GM12872 (cell line): ENCODE measurements around the gene CLCN7.

Source experiments
- TF ChIP-seq, protein P1 (sequence below): IDR thresholded peaks from 3 replicates; pipeline ENCODE4 v1.5.1; 2011; ENCODE audit warnings: low read depth, mild to moderate bottlenecking, low read length, moderate library complexity; ENCODE audit not compliant: insufficient read depth

The CLCN7 gene

GRCh38 chr16:1512774-1513173 is 37.9 kb upstream of the CLCN7 start:
- TF ChIP-seq, protein P1, sequence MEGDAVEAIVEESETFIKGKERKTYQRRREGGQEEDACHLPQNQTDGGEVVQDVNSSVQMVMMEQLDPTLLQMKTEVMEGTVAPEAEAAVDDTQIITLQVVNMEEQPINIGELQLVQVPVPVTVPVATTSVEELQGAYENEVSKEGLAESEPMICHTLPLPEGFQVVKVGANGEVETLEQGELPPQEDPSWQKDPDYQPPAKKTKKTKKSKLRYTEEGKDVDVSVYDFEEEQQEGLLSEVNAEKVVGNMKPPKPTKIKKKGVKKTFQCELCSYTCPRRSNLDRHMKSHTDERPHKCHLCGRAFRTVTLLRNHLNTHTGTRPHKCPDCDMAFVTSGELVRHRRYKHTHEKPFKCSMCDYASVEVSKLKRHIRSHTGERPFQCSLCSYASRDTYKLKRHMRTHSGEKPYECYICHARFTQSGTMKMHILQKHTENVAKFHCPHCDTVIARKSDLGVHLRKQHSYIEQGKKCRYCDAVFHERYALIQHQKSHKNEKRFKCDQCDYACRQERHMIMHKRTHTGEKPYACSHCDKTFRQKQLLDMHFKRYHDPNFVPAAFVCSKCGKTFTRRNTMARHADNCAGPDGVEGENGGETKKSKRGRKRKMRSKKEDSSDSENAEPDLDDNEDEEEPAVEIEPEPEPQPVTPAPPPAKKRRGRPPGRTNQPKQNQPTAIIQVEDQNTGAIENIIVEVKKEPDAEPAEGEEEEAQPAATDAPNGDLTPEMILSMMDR, result no peak

DNA sequence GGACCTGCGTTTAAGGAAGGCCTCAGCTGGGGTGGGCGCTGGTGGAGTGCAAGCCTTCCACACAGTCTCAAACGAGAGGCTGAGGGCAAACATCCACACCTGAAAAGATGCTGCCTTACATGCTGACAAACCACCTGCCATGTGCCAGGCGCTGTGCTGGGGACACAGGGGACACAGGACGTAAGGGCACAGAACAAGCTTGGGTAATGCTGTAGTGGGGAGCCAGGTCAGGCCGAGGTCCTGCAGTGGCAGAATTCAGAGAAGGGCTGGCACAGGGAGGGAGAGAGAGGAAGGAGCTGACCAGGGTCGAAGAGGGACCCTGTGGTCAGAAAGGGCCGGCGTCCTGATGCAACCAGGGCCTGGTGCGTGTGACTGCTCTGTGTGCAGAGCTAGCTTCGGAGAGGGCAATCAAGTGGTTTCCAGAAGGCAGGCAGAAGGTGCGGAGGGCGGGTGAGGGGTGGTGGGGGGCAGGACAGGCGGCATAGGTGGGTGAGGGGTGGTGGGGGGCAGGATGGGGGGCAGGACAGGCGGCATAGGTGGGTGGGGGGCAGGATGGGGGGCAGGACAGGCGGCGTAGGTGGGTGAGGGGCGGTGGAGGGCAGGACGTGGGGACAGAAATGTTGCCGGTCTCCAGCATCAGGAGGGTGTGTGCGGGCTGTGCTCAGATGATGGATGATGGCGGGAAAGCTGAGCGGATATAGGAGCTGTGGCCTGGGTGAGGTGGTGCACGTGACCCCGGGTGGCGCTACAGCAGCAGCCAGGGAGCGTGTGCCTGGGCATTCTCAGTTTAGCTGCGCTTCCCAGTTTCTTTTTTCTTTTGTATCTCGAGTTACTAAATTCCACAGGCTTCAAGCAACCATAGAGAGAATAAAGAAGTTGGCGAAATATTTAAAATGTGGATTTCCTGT is 37.1 kb upstream of the CLCN7 start:
- TF ChIP-seq, protein P1, result no peak

- TF ChIP-seq, protein P1, result no peak
Measured at GRCh38 chr16:1510941-1511351, 36.1 kb upstream of the CLCN7 start.

DNA sequence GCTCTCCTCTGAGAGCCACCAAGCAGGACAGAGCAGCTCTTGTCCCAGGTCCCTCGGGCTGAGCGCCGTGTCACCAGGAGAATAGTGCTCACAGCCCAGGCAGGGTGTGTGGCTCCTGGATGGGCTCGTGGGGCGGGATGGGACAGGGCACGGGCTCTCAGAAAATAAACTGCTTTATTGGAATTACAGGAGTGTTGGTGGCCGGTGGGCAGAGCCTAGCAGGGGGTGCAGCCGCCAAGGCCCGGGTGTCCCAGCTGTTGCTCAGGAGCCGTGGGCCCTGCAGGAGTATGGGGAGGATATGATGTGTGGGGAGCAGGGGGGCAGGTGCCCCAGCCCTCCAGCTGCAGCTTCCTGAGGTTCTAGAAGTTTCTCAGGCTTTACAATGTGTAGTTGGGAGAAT is 35.4 kb upstream of the CLCN7 start:
- TF ChIP-seq, protein P1, result no peak

DNA sequence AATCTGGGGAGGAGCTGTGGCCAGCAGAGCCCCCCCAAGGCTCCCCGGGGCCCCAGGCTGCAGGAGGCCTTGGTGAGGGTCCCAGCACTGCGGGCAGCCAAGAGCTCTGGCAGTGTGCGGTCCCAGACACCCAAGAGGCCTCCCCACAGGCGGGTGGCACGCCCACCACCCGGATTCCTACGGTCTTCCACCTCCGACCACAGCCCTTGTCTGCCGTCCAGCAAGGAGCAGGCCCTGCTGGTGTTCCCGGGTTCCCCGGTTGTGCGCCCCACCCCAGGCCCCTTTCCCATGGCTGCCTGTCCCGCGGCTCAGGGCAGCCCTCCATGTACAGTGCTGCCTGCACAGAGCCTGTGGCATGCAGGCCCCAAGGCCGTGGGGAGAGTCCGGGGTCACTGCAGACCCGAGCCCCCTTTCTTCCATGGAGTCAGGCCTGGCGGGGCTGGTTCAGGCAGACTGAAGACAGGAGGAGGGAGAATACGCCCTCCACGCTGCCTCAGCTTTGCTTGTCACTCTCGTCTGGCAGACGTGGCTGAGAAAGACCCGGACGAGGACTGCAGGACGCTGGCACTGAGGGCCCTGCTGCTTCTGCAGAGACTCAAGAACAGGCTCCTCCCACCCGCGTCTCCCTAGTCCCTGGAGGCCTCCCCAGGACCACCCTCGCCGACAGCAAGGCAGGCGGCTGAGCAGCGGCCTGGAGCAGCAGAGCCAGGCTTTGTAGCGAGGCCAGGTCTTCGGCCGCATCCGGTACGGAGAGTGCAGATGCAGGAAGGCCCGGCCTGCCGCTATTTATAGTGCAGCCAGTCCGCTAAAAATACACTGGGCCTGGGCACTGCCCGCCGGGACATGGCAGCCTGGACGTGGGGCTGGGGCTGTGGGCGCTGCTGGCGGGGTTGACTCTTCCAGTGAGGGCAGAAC is 34.7 kb upstream of the CLCN7 start:
- TF ChIP-seq, protein P1, result no peak

- TF ChIP-seq, protein P1, result no peak
Measured at GRCh38 chr16:1508494-1509187, 33.8 kb upstream of the CLCN7 start.
